ENCODE data around the gene TRMT11. TPM values are rescaled to one million over a fixed set of nuclear protein-coding genes. Genes with fewer than 3 reads are reported as not detected.

Gene TRMT11
- total and polyA plus RNA-seq, 9 of the 15 experiments (the other 6 are each of a cell fraction or from before 2014, with no cell fraction given): 38.8 to 88.0 (median 59.8) TPM

DNA sequence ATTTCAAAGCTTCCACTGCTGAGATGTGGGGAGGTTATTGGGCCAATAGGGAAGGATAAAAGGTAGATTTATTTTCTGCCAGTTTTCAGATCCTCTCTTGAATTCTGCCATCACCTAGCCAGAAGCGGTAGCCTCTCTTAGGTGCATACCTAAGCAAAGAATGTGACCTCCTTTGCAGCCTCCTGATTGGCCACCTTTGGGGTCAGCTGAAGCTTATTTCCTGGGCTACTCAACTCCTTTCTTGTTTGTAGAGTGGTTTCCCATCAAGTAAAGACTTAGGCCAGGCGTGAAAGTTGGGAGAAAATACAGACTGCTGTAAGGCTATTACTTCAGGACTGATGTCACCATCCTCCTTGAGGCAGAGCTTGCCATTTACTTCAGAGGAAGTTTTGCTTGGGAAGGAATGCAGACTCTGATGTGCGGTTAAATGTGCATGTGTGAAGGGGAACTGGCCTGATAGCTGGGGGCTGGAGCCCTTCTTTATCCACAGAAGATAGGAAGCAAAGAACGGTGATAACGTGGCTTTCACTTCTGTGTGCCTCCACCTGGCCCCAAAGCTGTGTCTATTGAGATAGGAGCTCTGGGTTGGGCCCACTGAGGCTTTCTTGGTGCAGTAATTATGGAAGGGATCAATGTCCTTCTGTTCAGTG, 70.1 kb downstream of the TRMT11 start (continued):
- TF ChIP-seq ZNF134 (CRISPR knock-in tag; conservative IDR thresholded peaks at IDR 0.05) (no peak), SAFB2 (IDR thresholded peaks at IDR 0.05; ENCODE audit: borderline replicate concordance, low read depth, low read length, severe bottlenecking) (no peak), CXXC5 (CRISPR knock-in tag; IDR thresholded peaks at IDR 0.05) (0 out of 2 replicates have a peak, but pooled peaks have one; percentile 45), RFX5 (IDR thresholded peaks at IDR 0.05; ENCODE audit: low read depth, low read length) (no peak), ZNF644 (tag; IDR thresholded peaks at IDR 0.05; ENCODE audit: low read depth) (no peak), ZKSCAN8 (CRISPR knock-in tag; IDR thresholded peaks at IDR 0.05) (no peak), SUPT5H (IDR thresholded peaks at IDR 0.05) (no peak), CREM (IDR thresholded peaks at IDR 0.05; ENCODE audit: low read depth) (peak; percentile 32; the same call in 1 of the 2 replicates), POLR2A (conservative IDR thresholded peaks at IDR 0.05) (no peak), SRSF9 (IDR thresholded peaks at IDR 0.05; ENCODE audit: borderline replicate concordance, low read depth, low read length) (no peak), EZH2 (IDR thresholded peaks at IDR 0.05; ENCODE audit: borderline replicate concordance, low read depth, low read length) (no peak), ATF7 (IDR thresholded peaks at IDR 0.05) (0 out of 2 replicates have a peak, but pooled peaks have one; percentile 19), HNRNPK (IDR thresholded peaks at IDR 0.05; ENCODE audit: low read depth, low read length, poor library complexity, severe bottlenecking) (no peak), ZFP30 (CRISPR knock-in tag; IDR thresholded peaks at IDR 0.05; ENCODE audit: borderline replicate concordance) (no peak), NR2F6 (CRISPR knock-in tag; IDR thresholded peaks at IDR 0.05) (no peak), TCF7L2 (IDR thresholded peaks at IDR 0.05; ENCODE audit: low read depth, low read length) (no peak), MAFG (tag; conservative IDR thresholded peaks at IDR 0.05) (no peak), TEAD4 (IDR thresholded peaks at IDR 0.05; ENCODE audit: low read length) (peak; percentile 90), TEAD4 (CRISPR knock-in tag; IDR thresholded peaks at IDR 0.05; ENCODE audit: borderline replicate concordance) (no peak), MAFK (IDR thresholded peaks at IDR 0.05; ENCODE audit: low read length) (no peak), ZNF76 (CRISPR knock-in tag; IDR thresholded peaks at IDR 0.05; ENCODE audit: borderline replicate concordance) (no peak), ZNF507 (tag; conservative IDR thresholded peaks at IDR 0.05) (no peak), KAT7 (CRISPR knock-in tag; IDR thresholded peaks at IDR 0.05; ENCODE audit: borderline replicate concordance) (no peak)
- TF ChIP-seq, protein P1, sequence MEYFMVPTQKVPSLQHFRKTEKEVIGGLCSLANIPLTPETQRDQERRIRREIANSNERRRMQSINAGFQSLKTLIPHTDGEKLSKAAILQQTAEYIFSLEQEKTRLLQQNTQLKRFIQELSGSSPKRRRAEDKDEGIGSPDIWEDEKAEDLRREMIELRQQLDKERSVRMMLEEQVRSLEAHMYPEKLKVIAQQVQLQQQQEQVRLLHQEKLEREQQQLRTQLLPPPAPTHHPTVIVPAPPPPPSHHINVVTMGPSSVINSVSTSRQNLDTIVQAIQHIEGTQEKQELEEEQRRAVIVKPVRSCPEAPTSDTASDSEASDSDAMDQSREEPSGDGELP (CRISPR knock-in tag; IDR thresholded peaks at IDR 0.05; ENCODE audit: borderline replicate concordance): 0 out of 2 replicates have a peak, but pooled peaks have one; percentile 22
- TF ChIP-seq, protein P2, sequence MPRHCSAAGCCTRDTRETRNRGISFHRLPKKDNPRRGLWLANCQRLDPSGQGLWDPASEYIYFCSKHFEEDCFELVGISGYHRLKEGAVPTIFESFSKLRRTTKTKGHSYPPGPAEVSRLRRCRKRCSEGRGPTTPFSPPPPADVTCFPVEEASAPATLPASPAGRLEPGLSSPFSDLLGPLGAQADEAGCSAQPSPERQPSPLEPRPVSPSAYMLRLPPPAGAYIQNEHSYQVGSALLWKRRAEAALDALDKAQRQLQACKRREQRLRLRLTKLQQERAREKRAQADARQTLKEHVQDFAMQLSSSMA (CRISPR knock-in tag; IDR thresholded peaks at IDR 0.05): no peak
- TF ChIP-seq, protein P3, sequence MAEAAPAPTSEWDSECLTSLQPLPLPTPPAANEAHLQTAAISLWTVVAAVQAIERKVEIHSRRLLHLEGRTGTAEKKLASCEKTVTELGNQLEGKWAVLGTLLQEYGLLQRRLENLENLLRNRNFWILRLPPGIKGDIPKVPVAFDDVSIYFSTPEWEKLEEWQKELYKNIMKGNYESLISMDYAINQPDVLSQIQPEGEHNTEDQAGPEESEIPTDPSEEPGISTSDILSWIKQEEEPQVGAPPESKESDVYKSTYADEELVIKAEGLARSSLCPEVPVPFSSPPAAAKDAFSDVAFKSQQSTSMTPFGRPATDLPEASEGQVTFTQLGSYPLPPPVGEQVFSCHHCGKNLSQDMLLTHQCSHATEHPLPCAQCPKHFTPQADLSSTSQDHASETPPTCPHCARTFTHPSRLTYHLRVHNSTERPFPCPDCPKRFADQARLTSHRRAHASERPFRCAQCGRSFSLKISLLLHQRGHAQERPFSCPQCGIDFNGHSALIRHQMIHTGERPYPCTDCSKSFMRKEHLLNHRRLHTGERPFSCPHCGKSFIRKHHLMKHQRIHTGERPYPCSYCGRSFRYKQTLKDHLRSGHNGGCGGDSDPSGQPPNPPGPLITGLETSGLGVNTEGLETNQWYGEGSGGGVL (CRISPR knock-in tag; IDR thresholded peaks at IDR 0.05): no peak
- TF ChIP-seq, protein P4, sequence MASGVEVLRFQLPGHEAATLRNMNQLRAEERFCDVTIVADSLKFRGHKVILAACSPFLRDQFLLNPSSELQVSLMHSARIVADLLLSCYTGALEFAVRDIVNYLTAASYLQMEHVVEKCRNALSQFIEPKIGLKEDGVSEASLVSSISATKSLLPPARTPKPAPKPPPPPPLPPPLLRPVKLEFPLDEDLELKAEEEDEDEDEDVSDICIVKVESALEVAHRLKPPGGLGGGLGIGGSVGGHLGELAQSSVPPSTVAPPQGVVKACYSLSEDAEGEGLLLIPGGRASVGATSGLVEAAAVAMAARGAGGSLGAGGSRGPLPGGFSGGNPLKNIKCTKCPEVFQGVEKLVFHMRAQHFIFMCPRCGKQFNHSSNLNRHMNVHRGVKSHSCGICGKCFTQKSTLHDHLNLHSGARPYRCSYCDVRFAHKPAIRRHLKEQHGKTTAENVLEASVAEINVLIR (CRISPR knock-in tag; IDR thresholded peaks at IDR 0.05): no peak

All from K562 (cell line).